ENCODE results near the gene FRYL.

The FRYL gene

GRCh38 chr4:48673537-48673936 is 106.5 kb downstream of the FRYL start:
- Histone ChIP-seq H3K9ac (ENCODE audit: low read length) (no peak overlapping the region), H3K14ac (ENCODE audit: low read length) (no peak overlapping the region), H3K18ac (ENCODE audit: low read length) (no peak overlapping the region), H3K23ac (ENCODE audit: low read length) (no peak overlapping the region), H4K91ac (ENCODE audit: low read depth, low read length) (no peak overlapping the region), H2AK5ac (ENCODE audit: low read length) (no peak overlapping the region), H3K4me3 (ENCODE audit: low read depth, low read length) (no peak overlapping the region), H3K9me3 (ENCODE audit: insufficient read depth, low read depth, low read length) (no peaks in the 10 kb centered on the region), H2BK12ac (ENCODE audit: low read length) (no peak overlapping the region), H3K27me3 (ENCODE audit: insufficient read depth, low read length) (no peaks in the 10 kb centered on the region), H4K8ac (ENCODE audit: low read depth, low read length) (no peak overlapping the region), H2AFZ (ENCODE audit: insufficient read depth, low read length, poor library complexity) (no peak overlapping the region), H3K4me1 (ENCODE audit: control insufficient read depth in 1 of 2, insufficient read depth in 2 of 2, low read length in 2 of 2) (no peaks in the 10 kb centered on the region), H4K12ac (ENCODE audit: low read depth, low read length) (no peak overlapping the region), H2BK120ac (ENCODE audit: insufficient read depth, low read length, poor library complexity) (no peak overlapping the region), H3K79me2 (ENCODE audit: control insufficient read depth, insufficient read depth, low read length, poor library complexity) (no peaks in the 10 kb centered on the region), H3K27ac (ENCODE audit: low read depth, low read length) (no peak overlapping the region), H2BK5ac (ENCODE audit: low read depth, low read length, poor library complexity) (no peak overlapping the region), H3K79me1 (ENCODE audit: low read length) (no peaks in the 10 kb centered on the region), H3K4ac (ENCODE audit: low read depth, low read length) (no peak overlapping the region), H3K4me2 (ENCODE audit: low read length) (no peak overlapping the region), H3K36me3 (ENCODE audit: control insufficient read depth in 1 of 2, insufficient read depth in 2 of 2, low read length in 2 of 2) (peaks cover 0 to 3% of the 10 kb centered on the region in 2 experiments)
- peak in 1 of 2 donors; percentile 67 for DNase-seq
- no CpG with 5 or more reads among the region's 3 CpGs for whole genome bisulfite sequencing (ENCODE audit: extremely low coverage, insufficient coverage, insufficient read length)

GRCh38 chr4:48670587-48670986 is 109.5 kb downstream of the FRYL start:
- no peaks in the 10 kb centered on the region for H3K27me3 ChIP-seq (ENCODE audit: insufficient read depth, low read length)
- H3K27ac ChIP-seq (ENCODE audit: low read depth, low read length): no peak overlapping the region
- H3K14ac ChIP-seq (ENCODE audit: low read length): no peak overlapping the region
- H4K91ac ChIP-seq (ENCODE audit: low read depth, low read length): no peak overlapping the region
- H3K79me2 ChIP-seq (ENCODE audit: control insufficient read depth, insufficient read depth, low read length, poor library complexity): no peaks in the 10 kb centered on the region
- H2AK5ac ChIP-seq (ENCODE audit: low read length): no peak overlapping the region
- no peak overlapping the region for H2BK12ac ChIP-seq (ENCODE audit: low read length)
- no peak overlapping the region for H3K9ac ChIP-seq (ENCODE audit: low read length)
- H3K4me2 ChIP-seq (ENCODE audit: low read length): no peak overlapping the region
- H3K18ac ChIP-seq (ENCODE audit: low read length): no peak overlapping the region
- no peaks in the 10 kb centered on the region for H3K4me1 ChIP-seq (ENCODE audit: control insufficient read depth in 1 of 2, insufficient read depth in 2 of 2, low read length in 2 of 2)
- H4K8ac ChIP-seq (ENCODE audit: low read depth, low read length): no peak overlapping the region
- H4K12ac ChIP-seq (ENCODE audit: low read depth, low read length): no peak overlapping the region
- WGBS (ENCODE audit: extremely low coverage, insufficient coverage, insufficient read length): no CpG with 5 or more reads among the region's 1 CpG
- H3K4me3 ChIP-seq (ENCODE audit: low read depth, low read length): no peak overlapping the region
- H2BK5ac ChIP-seq (ENCODE audit: low read depth, low read length, poor library complexity): no peak overlapping the region
- no peak overlapping the region for H3K23ac ChIP-seq (ENCODE audit: low read length)
- DNase-seq: no peak
- no peaks in the 10 kb centered on the region for H3K79me1 ChIP-seq (ENCODE audit: low read length)
- H2AFZ ChIP-seq (ENCODE audit: insufficient read depth, low read length, poor library complexity): no peak overlapping the region
- H3K9me3 ChIP-seq (ENCODE audit: insufficient read depth, low read depth, low read length): no peaks in the 10 kb centered on the region
- H3K4ac ChIP-seq (ENCODE audit: low read depth, low read length): no peak overlapping the region
- H2BK120ac ChIP-seq (ENCODE audit: insufficient read depth, low read length, poor library complexity): no peak overlapping the region
- H3K36me3 ChIP-seq (ENCODE audit: control insufficient read depth in 1 of 2, insufficient read depth in 2 of 2, low read length in 2 of 2): peaks cover 0 to 3% of the 10 kb centered on the region in 2 experiments

- no peak overlapping the region for H2BK5ac ChIP-seq (ENCODE audit: low read depth, low read length, poor library complexity)
- no peak overlapping the region for H2AK5ac ChIP-seq (ENCODE audit: low read length)
- H3K18ac ChIP-seq (ENCODE audit: low read length): no peak overlapping the region
- DNase-seq: no peak
- 100% methylated on average over 1 of the region's 3 CpGs for WGBS (ENCODE audit: extremely low coverage, insufficient coverage, insufficient read length)
- H3K9me3 ChIP-seq (ENCODE audit: insufficient read depth, low read depth, low read length): no peaks in the 10 kb centered on the region
- H3K4ac ChIP-seq (ENCODE audit: low read depth, low read length): no peak overlapping the region
- no peak overlapping the region for H3K4me3 ChIP-seq (ENCODE audit: low read depth, low read length)
- no peaks in the 10 kb centered on the region for H3K36me3 ChIP-seq (ENCODE audit: control insufficient read depth in 1 of 2, insufficient read depth in 2 of 2, low read length in 2 of 2)
- H4K12ac ChIP-seq (ENCODE audit: low read depth, low read length): no peak overlapping the region
- no peaks in the 10 kb centered on the region for H3K27me3 ChIP-seq (ENCODE audit: insufficient read depth, low read length)
- H4K8ac ChIP-seq (ENCODE audit: low read depth, low read length): no peak overlapping the region
- H3K23ac ChIP-seq (ENCODE audit: low read length): no peak overlapping the region
- H3K9ac ChIP-seq (ENCODE audit: low read length): no peak overlapping the region
- no peak overlapping the region for H3K4me2 ChIP-seq (ENCODE audit: low read length)
- no peak overlapping the region for H2BK120ac ChIP-seq (ENCODE audit: insufficient read depth, low read length, poor library complexity)
- H3K27ac ChIP-seq (ENCODE audit: low read depth, low read length): no peak overlapping the region
- no peak overlapping the region for H2AFZ ChIP-seq (ENCODE audit: insufficient read depth, low read length, poor library complexity)
- no peaks in the 10 kb centered on the region for H3K79me1 ChIP-seq (ENCODE audit: low read length)
- no peak overlapping the region for H4K91ac ChIP-seq (ENCODE audit: low read depth, low read length)
- no peaks in the 10 kb centered on the region for H3K79me2 ChIP-seq (ENCODE audit: control insufficient read depth, insufficient read depth, low read length, poor library complexity)
- no peaks in the 10 kb centered on the region for H3K4me1 ChIP-seq (ENCODE audit: control insufficient read depth in 1 of 2, insufficient read depth in 2 of 2, low read length in 2 of 2)
- no peak overlapping the region for H3K14ac ChIP-seq (ENCODE audit: low read length)
- H2BK12ac ChIP-seq (ENCODE audit: low read length): no peak overlapping the region
Observed at GRCh38 chr4:48669086-48669485, 111.0 kb downstream of the FRYL start.

- no peak overlapping the region for H3K4me2 ChIP-seq (ENCODE audit: low read length)
- no peak for DNase-seq
- no CpG with 5 or more reads among the region's 4 CpGs for WGBS (ENCODE audit: extremely low coverage, insufficient coverage, insufficient read length)
- no peak overlapping the region for H4K91ac ChIP-seq (ENCODE audit: low read depth, low read length)
- no peak overlapping the region for H2BK12ac ChIP-seq (ENCODE audit: low read length)
- H2BK120ac ChIP-seq (ENCODE audit: insufficient read depth, low read length, poor library complexity): no peak overlapping the region
- H3K79me2 ChIP-seq (ENCODE audit: control insufficient read depth, insufficient read depth, low read length, poor library complexity): no peaks in the 10 kb centered on the region
- no peak overlapping the region for H3K14ac ChIP-seq (ENCODE audit: low read length)
- no peaks in the 10 kb centered on the region for H3K9me3 ChIP-seq (ENCODE audit: insufficient read depth, low read depth, low read length)
- no peak overlapping the region for H4K12ac ChIP-seq (ENCODE audit: low read depth, low read length)
- H3K4me3 ChIP-seq (ENCODE audit: low read depth, low read length): no peak overlapping the region
- no peak overlapping the region for H2AFZ ChIP-seq (ENCODE audit: insufficient read depth, low read length, poor library complexity)
- no peak overlapping the region for H3K18ac ChIP-seq (ENCODE audit: low read length)
- H3K4me1 ChIP-seq (ENCODE audit: control insufficient read depth in 1 of 2, insufficient read depth in 2 of 2, low read length in 2 of 2): no peaks in the 10 kb centered on the region
- H2AK5ac ChIP-seq (ENCODE audit: low read length): no peak overlapping the region
- no peak overlapping the region for H4K8ac ChIP-seq (ENCODE audit: low read depth, low read length)
- H3K4ac ChIP-seq (ENCODE audit: low read depth, low read length): no peak overlapping the region
- no peak overlapping the region for H3K9ac ChIP-seq (ENCODE audit: low read length)
- H3K23ac ChIP-seq (ENCODE audit: low read length): no peak overlapping the region
- H2BK5ac ChIP-seq (ENCODE audit: low read depth, low read length, poor library complexity): no peak overlapping the region
- no peaks in the 10 kb centered on the region for H3K79me1 ChIP-seq (ENCODE audit: low read length)
- H3K27me3 ChIP-seq (ENCODE audit: insufficient read depth, low read length): no peaks in the 10 kb centered on the region
- H3K36me3 ChIP-seq (ENCODE audit: control insufficient read depth in 1 of 2, insufficient read depth in 2 of 2, low read length in 2 of 2): no peaks in the 10 kb centered on the region
- no peak overlapping the region for H3K27ac ChIP-seq (ENCODE audit: low read depth, low read length)
Observed at GRCh38 chr4:48668254-48669017, 111.6 kb downstream of the FRYL start.

Data from trophoblast cell (in vitro differentiated cells and primary cell).